Osteocyte (in vitro differentiated cells): ENCODE results near the gene ANKFN1. TPM values are rescaled to one million over a fixed set of nuclear protein-coding genes. Genes with fewer than 3 reads are reported as not detected.

Experiments
- DNase-seq: peaks from one replicate; pipeline ENCODE4 v3.0.0; 2021; ENCODE audit warnings: mixed read lengths; ENCODE audit not compliant: unreplicated experiment; ENCODE audit errors: extremely low spot score
- H3K27ac Mint-ChIP-seq: one replicate; pipeline ENCODE4 v1.8.0; 2021; ENCODE audit warnings: mild to moderate bottlenecking, mixed read lengths; ENCODE audit not compliant: unreplicated experiment
- H3K27me3 Mint-ChIP-seq: one replicate; pipeline ENCODE4 v1.8.0; 2021; ENCODE audit warnings: mixed read lengths; ENCODE audit not compliant: unreplicated experiment
- H3K36me3 Mint-ChIP-seq: one replicate; pipeline ENCODE4 v1.8.0; 2021; ENCODE audit warnings: mixed read lengths; ENCODE audit not compliant: unreplicated experiment
- H3K4me1 Mint-ChIP-seq: one replicate; pipeline ENCODE4 v1.8.0; 2021; ENCODE audit warnings: mixed read lengths; ENCODE audit not compliant: unreplicated experiment
- H3K4me3 Mint-ChIP-seq: one replicate; pipeline ENCODE4 v1.8.0; 2021; ENCODE audit warnings: mild to moderate bottlenecking, moderate library complexity, mixed read lengths; ENCODE audit not compliant: unreplicated experiment
- H3K9me3 Mint-ChIP-seq: one replicate; pipeline ENCODE4 v1.8.0; 2021; ENCODE audit warnings: mixed read lengths; ENCODE audit not compliant: unreplicated experiment
- total RNA-seq: library from RNA; stranded (reverse); gene quantifications from 2 replicates; pipeline ENCODE4 v1.2.1, GENCODE V29; 2021
- TF ChIP-seq, protein P1 (sequence below): fragments of 200-600 bp; sonication (generic); IDR thresholded peaks from 2 replicates; pipeline ENCODE4 v1.5.0; 2021; ENCODE audit warnings: antibody characterized with exemption, mild to moderate bottlenecking, moderate library complexity

Gene ANKFN1
- total RNA-seq, 1 donor from 2014 or later = not detected

DNA sequence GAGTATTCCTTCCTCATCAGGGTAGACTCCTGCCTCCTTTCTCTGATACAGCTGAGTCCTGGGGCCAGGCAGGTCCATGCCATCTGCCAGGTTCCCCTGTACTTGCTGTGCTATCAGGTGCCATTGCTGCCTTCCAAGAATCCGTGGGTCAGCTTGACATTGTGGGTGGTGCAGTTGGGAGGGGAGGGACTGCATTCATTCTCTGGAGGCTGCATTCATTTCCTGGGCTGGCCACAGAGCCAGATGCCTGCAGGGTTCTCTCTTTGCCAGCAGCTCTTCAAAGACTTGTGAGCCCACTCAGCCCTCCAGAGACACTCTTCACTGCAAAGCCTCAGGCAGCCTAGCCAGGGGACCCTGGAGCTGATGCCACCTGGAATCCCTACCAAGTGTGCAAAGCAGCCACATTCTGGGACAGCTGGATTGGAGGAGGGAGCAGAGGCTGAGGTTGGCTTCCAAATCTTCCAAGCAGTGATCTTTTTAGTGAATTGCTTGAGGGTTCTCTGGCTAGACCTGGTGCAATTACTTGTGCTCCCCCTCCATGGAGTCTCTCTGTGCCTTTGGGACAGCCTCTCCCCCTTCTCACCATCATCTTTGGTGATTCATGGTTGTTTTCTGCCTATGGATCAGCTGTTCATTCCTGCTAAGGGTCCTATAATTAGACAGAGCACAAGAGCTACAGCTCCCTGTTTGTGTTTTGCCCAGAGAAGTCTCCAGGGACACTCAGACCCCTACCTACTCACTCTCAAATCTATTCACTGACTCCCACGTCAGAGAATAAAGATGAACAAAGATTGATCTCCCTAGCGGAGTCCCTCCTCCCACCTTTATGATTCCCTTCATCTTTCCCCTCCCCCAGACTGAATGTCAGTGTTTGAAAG is 20.9 kb downstream of the ANKFN1 start:
- peaks cover 27% of the 10 kb centered on the region for H3K4me1 Mint-ChIP-seq
- H3K9me3 Mint-ChIP-seq = no peaks in the 10 kb centered on the region
- no peaks in the 10 kb centered on the region for H3K36me3 Mint-ChIP-seq
- H3K27me3 Mint-ChIP-seq = no peaks in the 10 kb centered on the region
- TF ChIP-seq, protein P1, sequence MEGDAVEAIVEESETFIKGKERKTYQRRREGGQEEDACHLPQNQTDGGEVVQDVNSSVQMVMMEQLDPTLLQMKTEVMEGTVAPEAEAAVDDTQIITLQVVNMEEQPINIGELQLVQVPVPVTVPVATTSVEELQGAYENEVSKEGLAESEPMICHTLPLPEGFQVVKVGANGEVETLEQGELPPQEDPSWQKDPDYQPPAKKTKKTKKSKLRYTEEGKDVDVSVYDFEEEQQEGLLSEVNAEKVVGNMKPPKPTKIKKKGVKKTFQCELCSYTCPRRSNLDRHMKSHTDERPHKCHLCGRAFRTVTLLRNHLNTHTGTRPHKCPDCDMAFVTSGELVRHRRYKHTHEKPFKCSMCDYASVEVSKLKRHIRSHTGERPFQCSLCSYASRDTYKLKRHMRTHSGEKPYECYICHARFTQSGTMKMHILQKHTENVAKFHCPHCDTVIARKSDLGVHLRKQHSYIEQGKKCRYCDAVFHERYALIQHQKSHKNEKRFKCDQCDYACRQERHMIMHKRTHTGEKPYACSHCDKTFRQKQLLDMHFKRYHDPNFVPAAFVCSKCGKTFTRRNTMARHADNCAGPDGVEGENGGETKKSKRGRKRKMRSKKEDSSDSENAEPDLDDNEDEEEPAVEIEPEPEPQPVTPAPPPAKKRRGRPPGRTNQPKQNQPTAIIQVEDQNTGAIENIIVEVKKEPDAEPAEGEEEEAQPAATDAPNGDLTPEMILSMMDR = no peak
- H3K27ac Mint-ChIP-seq = no peak overlapping the region
- H3K4me3 Mint-ChIP-seq = no peak overlapping the region
- DNase-seq = no peak

DNA sequence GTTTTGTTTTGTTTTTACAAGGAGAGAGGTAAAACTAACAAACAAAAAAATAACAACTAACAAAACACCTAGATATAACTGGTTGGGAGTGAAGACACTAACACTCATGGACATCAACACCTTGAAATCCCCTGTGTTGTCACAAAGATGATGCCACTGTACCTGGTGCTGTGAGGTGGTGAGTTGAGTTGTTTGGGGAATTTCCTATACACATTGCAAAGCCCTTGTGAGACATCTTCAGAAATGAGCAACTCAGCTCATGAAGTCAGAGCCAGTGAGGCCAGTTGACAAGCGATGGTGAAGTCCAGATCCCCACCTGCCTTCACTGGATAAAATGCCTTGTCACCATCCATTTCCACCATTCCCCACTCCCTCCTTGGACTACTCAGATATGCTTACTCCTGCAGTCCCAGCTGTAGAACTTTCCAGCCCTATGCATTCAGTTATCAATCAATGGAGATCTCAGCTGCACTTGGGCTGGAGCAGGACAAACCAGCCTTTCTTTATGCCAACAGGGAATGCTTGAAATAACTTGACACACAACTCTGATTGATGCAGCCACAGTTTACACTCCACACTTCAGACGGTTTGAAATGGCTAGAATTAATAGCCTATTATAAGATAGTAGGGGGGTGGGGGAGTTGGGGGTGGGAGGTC is 22.2 kb downstream of the ANKFN1 start:
- Mint-ChIP-seq H3K4me3 (no peak overlapping the region), H3K27me3 (no peaks in the 10 kb centered on the region), H3K9me3 (no peaks in the 10 kb centered on the region), H3K4me1 (peaks cover 29% of the 10 kb centered on the region), H3K27ac (no peak overlapping the region), H3K36me3 (no peaks in the 10 kb centered on the region)
- no peak for DNase-seq
- TF ChIP-seq, protein P1 = no peak

DNA sequence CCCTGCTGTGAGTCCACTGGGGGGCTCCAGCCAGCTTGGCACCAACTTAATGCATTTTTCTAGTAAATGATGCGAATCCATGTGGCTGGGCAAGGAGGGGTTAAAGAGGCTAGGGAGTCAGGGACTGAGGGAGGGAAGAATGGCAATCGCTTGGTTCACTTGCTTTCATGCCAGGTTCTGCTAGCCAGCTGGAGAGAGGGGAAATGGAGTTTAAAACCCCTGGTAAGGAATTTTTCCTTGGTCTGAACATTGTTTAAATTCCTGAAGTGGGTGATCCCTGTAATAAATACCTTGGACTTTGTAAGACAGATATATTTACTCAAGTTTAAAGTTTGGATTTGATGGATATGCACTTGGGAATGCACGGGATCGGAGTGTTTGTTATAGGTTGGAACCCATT is 22.8 kb downstream of the ANKFN1 start:
- TF ChIP-seq, protein P1 = no peak
- Mint-ChIP-seq H3K4me1 (peaks cover 29% of the 10 kb centered on the region), H3K36me3 (no peaks in the 10 kb centered on the region), H3K4me3 (no peak overlapping the region), H3K27ac (no peak overlapping the region), H3K27me3 (no peaks in the 10 kb centered on the region), H3K9me3 (no peaks in the 10 kb centered on the region)
- DNase-seq = no peak

DNA sequence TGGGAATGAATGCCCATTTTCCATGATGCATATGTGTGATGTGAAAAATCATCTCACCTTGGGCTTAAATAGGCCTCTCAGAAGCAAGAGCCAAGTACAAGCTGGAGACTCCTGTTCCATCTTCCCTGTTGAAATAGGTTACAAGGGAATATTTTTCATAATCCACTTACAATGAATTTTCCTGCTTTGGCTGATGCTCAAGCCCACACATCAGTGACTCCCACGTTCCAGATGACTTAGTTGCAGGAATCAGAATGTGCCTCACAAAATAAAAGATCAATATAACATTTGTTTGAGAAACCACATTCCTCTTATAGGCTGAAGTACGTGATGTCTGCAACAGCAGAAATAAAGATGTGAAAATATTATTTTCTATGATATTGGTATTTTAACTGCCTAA is 24.1 kb downstream of the ANKFN1 start:
- Mint-ChIP-seq H3K4me3 (no peak overlapping the region), H3K27ac (no peak overlapping the region), H3K27me3 (no peaks in the 10 kb centered on the region), H3K4me1 (peaks cover 29% of the 10 kb centered on the region), H3K9me3 (no peaks in the 10 kb centered on the region), H3K36me3 (no peaks in the 10 kb centered on the region)
- DNase-seq = no peak
- TF ChIP-seq, protein P1 = no peak

DNA sequence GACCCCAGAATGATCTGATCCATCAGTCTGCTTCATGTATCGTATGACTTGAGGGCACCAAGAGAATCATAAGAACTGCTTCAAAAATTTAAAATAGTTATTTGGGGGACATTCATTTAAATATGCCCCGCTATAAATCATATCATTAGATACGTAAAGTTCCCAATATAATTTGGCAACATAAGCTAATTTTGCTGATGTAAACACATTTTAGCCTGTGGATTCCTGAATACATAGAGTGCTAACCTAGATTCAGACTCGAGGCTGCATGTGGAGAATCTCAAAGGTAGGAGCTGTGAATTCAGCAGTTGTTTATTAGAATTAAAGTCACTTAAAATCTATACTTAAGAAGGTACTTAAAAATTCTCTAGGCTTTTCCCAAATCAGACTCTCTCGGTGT is 24.9 kb downstream of the ANKFN1 start:
- TF ChIP-seq, protein P1 = no peak
- Mint-ChIP-seq H3K27ac (no peak overlapping the region), H3K36me3 (no peaks in the 10 kb centered on the region), H3K27me3 (no peaks in the 10 kb centered on the region), H3K9me3 (no peaks in the 10 kb centered on the region), H3K4me1 (peaks cover 29% of the 10 kb centered on the region), H3K4me3 (no peak overlapping the region)
- no peak for DNase-seq
